IPS DF 4.7 (cell line): ENCODE data around the gene RBMS3.
"Not testable (repeated sequence)": the region's sequence is repeated elsewhere in the genome, so short reads cannot be mapped to it uniquely, and the experiment has no call there.

Source experiments
- DNase-seq: peaks from one replicate; pipeline ENCODE4 v3.0.0-alpha.2; 2013; ENCODE audit warnings: low spot score; ENCODE audit errors: extremely low read depth

Gene RBMS3

GRCh38 chr3:29764041-29764440 is 483.2 kb downstream of the RBMS3 start:
- no peak for DNase-seq

DNA sequence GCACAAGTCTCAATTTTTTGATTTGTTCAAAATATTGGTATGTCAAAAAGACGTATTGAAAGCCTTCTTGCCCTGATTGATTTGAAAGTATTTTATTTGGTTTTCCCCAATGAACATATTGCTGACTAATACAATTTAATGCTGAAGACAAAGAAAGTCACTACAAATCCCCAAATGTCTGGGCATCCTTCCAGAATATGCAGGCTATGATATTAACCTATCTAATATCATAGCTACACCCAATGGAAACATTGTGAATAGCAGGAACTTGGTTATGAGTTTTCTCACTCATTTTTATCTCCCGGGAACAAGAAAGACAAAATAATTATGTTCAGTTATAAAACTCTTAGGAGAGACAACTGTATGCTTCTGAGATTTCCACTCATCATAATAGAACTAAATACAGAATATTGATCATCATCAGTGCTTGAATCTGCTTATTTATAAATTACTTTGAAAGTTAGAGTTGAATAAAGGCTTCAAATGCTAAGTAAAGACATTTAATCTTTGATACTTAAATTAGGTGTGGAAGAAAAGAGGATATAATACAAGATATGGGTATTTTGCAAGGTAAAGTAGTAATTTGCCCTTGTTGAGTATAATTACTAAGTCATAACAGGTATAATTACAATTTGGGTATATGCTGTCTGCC is 483.9 kb downstream of the RBMS3 start:
- DNase-seq: no peak

DNA sequence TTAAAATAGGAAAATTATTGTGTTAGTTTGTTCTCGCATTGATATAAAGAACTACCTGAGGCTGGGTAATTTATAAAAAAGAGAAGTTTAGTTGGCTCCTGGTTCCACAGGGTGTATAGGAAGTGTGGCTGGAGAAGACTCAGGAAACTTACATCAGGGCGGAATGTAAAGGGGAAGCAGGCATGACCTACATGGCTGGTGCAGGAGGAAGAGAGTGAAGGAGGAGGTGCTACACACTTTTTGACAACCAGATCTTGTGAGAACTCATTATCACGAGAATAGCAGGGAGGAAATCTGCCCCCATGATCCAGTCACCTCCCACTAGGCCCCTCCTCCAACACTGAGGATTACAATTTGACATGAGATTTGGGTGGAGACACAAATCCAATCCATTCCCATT is 490.7 kb downstream of the RBMS3 start:
- no peak for DNase-seq

DNA sequence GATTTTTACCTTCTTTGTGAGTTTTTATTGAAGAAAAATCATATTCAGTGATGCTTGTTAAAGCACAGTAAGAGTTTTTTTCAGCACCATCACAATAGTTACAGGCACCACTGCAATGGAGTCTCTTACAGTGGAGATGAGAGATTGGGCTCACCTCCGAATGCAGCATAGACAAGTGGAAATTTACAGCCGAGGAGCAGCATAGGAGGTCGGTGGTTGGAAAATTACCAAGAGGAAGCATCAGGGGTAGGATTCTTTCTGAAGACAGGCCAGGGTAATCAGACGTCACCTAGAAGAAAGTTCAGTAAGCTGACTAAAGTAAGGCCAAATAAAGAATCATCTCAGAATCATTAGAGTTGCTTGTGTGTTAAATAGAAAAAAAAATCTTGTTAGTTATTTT is 491.6 kb downstream of the RBMS3 start:
- no peak for DNase-seq

GRCh38 chr3:29773481-29773880 is 492.6 kb downstream of the RBMS3 start:
- no peak for DNase-seq

DNA sequence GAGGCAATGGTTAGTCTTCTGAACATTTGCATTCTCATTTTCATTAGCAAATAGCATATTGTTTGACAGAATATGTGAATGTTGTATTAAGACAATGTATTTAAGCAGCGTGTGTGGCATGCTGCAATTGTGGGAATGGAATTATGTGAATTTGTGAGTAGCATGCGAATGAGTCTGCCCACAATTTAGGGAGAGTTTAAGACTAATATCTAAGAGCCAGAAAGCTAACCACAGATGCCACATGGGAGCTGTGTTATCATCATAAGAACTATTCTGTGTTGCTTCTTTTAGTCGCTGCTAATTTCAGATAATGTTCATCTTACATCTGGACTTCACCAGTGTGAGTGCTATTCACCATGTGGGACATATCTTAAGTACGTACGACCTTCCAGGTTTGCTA is 494.5 kb downstream of the RBMS3 start:
- no peak for DNase-seq

GRCh38 chr3:29777869-29778268 is 497.0 kb downstream of the RBMS3 start:
- no peak for DNase-seq

- DNase-seq: no peak
Measured at GRCh38 chr3:29789686-29790085, 508.8 kb downstream of the RBMS3 start.

DNA sequence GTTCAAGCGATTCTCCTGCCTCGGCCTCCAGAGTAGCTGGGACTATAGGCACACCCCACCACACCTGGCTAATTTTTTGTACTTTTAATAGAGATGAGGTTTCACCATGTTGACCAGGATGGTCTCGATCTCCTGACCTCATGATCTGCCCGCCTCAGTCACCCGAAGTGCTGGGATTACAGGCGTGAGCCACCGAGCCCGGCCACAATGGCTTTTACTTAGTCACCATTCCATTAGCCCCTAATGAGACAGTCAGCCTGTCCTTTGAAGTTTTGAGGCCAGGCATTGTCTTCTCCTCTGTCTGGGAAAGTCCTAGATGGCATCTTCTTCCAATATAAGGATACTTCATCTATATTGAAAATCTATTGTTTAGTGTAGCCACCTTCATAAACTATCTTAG is 515.9 kb downstream of the RBMS3 start:
- no peak for DNase-seq

DNA sequence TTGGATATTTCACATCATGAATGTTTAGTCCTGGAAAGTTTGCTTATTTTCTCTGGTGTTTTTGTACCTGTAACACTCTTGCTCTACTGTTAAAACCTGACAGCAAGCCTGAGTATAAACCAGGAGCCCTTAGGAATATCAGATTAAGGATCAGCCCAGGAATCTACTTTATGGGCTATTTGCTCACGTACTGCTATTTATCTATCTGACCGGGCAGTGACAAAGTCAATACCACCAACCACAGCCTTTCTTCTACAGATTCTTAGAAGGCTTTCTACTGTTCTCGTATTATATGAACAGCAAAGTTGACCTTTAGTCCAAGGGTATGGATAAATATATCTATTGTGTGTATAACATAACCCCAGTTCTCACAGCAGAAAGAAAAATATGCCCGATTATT is 521.2 kb downstream of the RBMS3 start:
- no peak for DNase-seq

DNA sequence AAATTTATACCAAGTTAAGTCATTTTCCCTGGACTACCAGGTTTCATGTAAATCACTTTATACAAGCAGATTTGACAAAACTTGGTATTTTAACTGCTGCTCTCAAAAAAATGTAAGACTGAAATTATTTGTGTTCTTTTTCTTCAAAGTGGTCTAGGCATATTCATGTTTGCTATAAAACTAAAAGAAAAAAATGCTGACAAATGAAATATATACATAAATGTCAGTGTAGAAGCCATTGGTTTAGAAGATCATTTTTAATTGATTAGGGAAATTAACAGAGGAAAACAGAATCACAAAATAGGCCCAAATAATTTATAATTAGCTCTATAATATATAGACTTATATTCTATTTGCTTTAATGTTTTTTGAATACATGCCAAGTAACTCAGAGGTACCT is 523.2 kb downstream of the RBMS3 start:
- no peak for DNase-seq

- DNase-seq: no peak
Measured at GRCh38 chr3:29805757-29806156, 524.9 kb downstream of the RBMS3 start.

DNA sequence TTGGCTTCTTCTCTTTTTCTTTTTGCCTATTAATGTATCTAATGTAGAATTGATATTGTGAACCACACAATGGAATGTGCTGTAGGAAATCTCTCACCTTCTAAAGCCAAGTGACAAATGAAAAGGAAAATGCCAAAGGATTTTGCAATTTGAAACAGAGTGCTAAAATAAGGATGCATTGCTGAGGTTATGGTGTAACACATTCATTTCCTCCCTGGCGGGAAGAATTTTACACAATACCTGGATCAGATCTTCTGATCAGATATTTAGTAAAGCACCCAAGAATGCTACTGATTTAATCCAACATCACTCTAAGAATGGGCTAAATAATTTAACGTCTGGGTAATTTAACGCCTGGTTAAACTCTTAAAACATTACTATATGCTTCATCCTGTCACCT is 527.5 kb downstream of the RBMS3 start:
- not testable (repeated sequence) for DNase-seq

GRCh38 chr3:29822071-29822470 is 541.2 kb downstream of the RBMS3 start:
- DNase-seq: no peak

GRCh38 chr3:29823233-29823632 is 542.4 kb downstream of the RBMS3 start:
- no peak for DNase-seq

GRCh38 chr3:29826712-29827111 is 545.8 kb downstream of the RBMS3 start:
- DNase-seq: no peak

GRCh38 chr3:29827756-29828155 is 546.9 kb downstream of the RBMS3 start:
- no peak for DNase-seq

- no peak for DNase-seq
Measured at GRCh38 chr3:29829340-29829739, 548.5 kb downstream of the RBMS3 start.

GRCh38 chr3:29850641-29851040 is 569.8 kb downstream of the RBMS3 start:
- no peak for DNase-seq

DNA sequence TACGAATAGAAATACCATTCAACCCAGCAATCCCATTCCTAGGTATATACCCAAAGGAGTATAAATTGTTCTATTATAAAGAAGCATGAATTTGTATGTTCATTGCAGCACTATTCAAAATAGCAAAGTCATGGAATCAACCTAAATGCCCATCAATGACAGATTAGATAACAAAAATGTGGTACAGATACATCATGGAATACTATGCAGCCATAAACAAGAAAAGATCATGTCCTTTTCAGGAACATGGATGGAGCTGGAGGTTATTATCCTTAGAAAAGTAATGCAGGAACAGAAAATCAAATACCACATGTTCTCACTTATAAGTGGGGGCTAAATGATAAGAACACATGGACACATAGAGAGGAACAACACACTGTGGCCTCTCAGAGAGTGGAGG is 571.9 kb downstream of the RBMS3 start:
- no peak for DNase-seq

DNA sequence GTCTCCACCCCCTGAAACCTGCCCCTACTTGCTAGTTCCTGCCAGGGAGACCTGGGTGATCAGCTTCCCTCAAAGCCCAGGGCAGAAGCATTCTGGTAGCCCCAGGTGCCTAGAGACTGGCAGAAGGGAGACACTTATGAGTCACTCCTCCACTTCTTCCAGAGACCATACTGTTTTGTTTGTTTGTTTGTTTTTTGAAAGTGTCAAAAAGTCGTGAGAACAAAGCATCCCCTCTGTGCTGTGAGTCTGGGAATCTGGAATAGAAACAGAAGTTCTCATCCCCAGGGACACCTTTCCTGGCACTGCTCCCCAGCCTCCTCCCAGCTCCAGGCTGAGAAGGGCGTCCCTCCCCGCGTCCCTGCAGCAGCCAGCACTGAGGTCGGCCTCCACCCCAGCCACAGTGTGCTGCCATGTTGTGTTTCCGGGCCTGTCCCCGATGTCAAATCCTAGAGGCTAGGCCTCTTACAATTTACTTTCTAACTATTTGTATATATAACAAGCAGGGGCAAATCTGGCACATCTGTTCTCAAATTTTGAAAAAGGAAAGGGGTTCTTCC is 573.0 kb downstream of the RBMS3 start:
- DNase-seq: no peak

DNA sequence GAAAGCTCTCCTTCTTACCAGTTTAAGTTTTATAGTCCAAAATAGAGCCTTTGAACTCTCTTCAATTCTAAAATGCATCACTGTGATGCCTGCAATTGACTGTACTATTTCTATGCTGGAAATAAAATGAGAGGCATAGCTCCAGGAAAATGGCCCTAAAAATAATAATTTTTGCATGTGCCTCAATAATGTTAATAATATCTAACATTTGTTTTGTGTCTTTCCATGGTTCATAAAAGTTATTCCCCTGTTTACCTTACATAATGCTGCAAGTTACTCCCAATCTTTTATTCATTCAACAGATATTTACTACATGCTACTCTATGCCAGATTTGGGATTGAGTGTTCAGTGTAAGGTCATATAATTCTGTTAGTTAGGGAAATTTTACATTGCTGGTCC is 574.0 kb downstream of the RBMS3 start:
- DNase-seq: no peak

DNA sequence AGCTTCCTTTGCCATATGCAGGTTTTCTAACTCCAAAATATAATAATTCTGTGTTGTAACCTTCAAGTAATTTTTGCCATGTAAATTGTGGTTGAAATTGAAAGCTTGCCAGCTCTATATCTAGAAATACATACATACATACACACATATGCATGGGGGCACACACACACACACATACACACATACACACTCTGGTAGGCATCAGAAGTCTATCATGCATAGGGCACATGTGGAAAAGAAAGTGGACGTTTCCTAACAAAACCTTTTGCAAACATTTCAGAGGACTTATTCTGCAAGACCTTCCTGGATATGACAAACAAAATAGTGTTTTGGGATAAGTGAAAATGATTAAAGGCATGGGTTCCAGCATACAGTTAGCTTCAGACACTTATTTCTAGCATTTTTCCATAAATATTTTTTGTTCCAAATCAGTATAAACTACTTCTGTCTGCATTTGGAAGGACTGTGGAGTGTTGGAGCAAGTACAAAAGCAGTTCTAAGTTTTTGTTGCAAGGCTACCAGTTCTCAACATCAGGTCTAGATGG is 578.9 kb downstream of the RBMS3 start:
- DNase-seq: no peak
